HG03575 (cell line): ENCODE data around the gene MAP3K15.

Source experiments
- ATAC-seq: cut with Tn5 transposase; IDR thresholded peaks from one replicate; pipeline ENCODE4 v1.9.1; 2021; ENCODE audit not compliant: unreplicated experiment, insufficient number of reproducible peaks, low FRiP score; ENCODE audit errors: extremely low read depth

The MAP3K15 gene

GRCh38 chrX:19514791-19515614, at the start of gene MAP3K15:
MAP3K15 (minus strand) TSS chrX:19515508; CDS start chrX:19515261, 247 bp downstream.
- ATAC-seq = no peak

GRCh38 chrX:19564606-19565005, 49.3 kb upstream of the MAP3K15 start:
- ATAC-seq = no peak

- ATAC-seq = no peak
These were observed 48.4 kb upstream of the MAP3K15 start for GRCh38 chrX:19563746-19564145.

GRCh38 chrX:19563327-19563726, 48.0 kb upstream of the MAP3K15 start:
- no peak for ATAC-seq

- no peak for ATAC-seq
These were observed 45.3 kb upstream of the MAP3K15 start for GRCh38 chrX:19560611-19561010.

GRCh38 chrX:19557822-19558221, 42.5 kb upstream of the MAP3K15 start:
- no peak for ATAC-seq

GRCh38 chrX:19556202-19556601, 40.9 kb upstream of the MAP3K15 start:
- ATAC-seq = no peak

GRCh38 chrX:19555683-19556082, 40.4 kb upstream of the MAP3K15 start:
- ATAC-seq = no peak

- no peak for ATAC-seq
These were observed 39.9 kb upstream of the MAP3K15 start for GRCh38 chrX:19555236-19555635.

- no peak for ATAC-seq
These were observed 39.5 kb upstream of the MAP3K15 start for GRCh38 chrX:19554786-19555185.

GRCh38 chrX:19552793-19553192, 37.5 kb upstream of the MAP3K15 start:
- ATAC-seq = no peak

GRCh38 chrX:19549838-19550237, 34.5 kb upstream of the MAP3K15 start:
- ATAC-seq = no peak

GRCh38 chrX:19548934-19549333, 33.6 kb upstream of the MAP3K15 start:
- ATAC-seq = no peak

- no peak for ATAC-seq
These were observed 33.0 kb upstream of the MAP3K15 start for GRCh38 chrX:19548279-19548678.

GRCh38 chrX:19545651-19546050, 30.3 kb upstream of the MAP3K15 start:
- no peak for ATAC-seq

- ATAC-seq = no peak
These were observed 29.5 kb upstream of the MAP3K15 start for GRCh38 chrX:19544693-19545305.

GRCh38 chrX:19543951-19544381, 28.7 kb upstream of the MAP3K15 start:
- no peak for ATAC-seq

- ATAC-seq = no peak
These were observed 27.9 kb upstream of the MAP3K15 start for GRCh38 chrX:19543020-19543715.

- ATAC-seq = no peak
These were observed 26.6 kb upstream of the MAP3K15 start for GRCh38 chrX:19541931-19542330.

GRCh38 chrX:19541196-19541595, 25.9 kb upstream of the MAP3K15 start:
- no peak for ATAC-seq
